WI38 (cell line): ENCODE data around the gene CHIC2.

ENCODE experiments used
- H3K4me3 ChIP-seq: 2 replicates; pipeline ENCODE4 v1.5.1; 2011; ENCODE audit warnings: low read depth, mild to moderate bottlenecking, control low read depth, low read length
- TF ChIP-seq, protein P1 (sequence below): IDR thresholded peaks from 2 replicates; pipeline ENCODE4 v1.5.1; 2012; ENCODE audit warnings: low read depth, mild to moderate bottlenecking, control low read depth, low read length

CHIC2 gene

DNA sequence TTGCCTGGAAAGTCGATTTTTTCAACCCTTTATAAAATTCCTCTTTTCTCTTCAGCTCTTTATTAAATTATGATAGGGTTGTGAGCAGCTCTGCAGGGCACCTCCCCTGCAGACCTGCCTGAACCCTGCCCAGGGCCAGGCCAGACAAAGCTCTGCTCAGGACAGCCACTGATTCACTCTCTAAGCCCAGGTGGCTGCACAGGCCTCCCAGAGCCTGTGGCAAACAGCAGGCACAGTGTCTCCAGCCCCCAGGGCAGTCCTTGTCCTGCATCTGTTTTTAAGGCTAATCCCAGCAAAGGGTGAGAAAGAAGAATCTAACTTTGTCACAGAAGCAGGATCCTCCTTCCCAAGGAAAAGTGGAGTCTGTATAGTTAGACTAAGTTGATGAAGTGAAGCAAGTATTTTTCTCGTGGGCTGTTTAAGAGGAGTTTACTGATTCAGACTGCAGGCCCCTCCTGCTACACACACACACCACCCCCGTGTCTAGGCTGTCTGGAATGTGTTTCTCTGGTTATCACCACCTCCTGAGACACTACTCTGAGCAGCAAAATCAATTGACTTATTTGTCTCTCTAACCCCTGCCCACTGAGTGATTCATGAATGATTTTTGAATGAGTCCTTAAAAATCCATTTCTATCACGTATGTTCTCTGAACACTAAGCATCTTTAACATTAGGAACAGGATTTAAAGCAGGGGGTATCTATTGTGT lies 101.7 kb downstream of the CHIC2 start:
- no peak overlapping the region for H3K4me3 ChIP-seq
- TF ChIP-seq, protein P1, sequence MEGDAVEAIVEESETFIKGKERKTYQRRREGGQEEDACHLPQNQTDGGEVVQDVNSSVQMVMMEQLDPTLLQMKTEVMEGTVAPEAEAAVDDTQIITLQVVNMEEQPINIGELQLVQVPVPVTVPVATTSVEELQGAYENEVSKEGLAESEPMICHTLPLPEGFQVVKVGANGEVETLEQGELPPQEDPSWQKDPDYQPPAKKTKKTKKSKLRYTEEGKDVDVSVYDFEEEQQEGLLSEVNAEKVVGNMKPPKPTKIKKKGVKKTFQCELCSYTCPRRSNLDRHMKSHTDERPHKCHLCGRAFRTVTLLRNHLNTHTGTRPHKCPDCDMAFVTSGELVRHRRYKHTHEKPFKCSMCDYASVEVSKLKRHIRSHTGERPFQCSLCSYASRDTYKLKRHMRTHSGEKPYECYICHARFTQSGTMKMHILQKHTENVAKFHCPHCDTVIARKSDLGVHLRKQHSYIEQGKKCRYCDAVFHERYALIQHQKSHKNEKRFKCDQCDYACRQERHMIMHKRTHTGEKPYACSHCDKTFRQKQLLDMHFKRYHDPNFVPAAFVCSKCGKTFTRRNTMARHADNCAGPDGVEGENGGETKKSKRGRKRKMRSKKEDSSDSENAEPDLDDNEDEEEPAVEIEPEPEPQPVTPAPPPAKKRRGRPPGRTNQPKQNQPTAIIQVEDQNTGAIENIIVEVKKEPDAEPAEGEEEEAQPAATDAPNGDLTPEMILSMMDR, result no peak

DNA sequence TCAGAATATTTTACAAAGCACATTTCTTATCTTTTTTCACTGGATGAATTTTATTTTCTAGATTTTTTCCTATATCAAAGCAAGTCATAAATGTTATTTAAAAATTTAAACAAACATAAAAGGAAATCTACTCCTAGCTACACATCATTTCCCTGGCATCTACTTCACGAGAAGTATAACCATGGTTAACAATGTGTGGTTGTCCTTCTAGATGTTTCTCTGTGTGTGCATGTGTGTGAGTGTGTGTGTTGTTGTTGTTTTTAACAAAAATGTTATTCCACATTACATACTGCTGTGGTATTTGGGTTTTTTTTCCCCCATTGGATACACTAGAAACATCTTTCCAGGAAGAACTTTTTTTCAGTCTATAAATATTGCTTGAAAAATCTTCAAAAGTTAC lies 103.1 kb downstream of the CHIC2 start:
- TF ChIP-seq, protein P1, result no peak
- H3K4me3 ChIP-seq, result no peak overlapping the region

DNA sequence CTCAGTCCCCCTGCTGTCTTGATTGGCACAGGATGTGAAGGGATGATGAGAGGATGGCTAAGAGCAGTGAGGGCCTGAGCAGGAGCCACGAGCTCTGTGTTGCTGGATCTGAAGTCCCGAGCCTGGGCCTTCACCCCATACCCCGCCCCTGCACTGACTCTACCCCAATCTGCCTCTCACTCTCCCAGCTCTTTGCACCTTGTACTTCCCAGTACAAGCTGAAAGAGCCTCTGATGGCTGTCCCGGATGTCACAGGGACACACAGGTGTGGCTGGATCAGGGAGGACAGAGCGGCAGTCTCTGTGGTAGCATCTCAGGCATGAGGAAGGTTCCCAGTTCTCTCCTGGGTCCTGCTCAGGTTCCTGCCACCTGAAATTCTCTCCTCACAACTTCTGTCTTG lies 103.6 kb downstream of the CHIC2 start:
- TF ChIP-seq, protein P1, result no peak
- no peak overlapping the region for H3K4me3 ChIP-seq
